PC-9 (cell line): ENCODE data around the gene KCNK4.

ENCODE experiments used
- EZH2 ChIP-seq: fragments of 200-600 bp; sonication (generic); IDR thresholded peaks from 2 replicates; pipeline ENCODE4 v1.8.0; 2017; ENCODE audit warnings: antibody characterized with exemption, low read depth
- TF ChIP-seq, protein P1 (sequence below): fragments of 200-600 bp; sonication (generic); conservative IDR thresholded peaks from 2 replicates; pipeline ENCODE4 v1.6.1; 2017; ENCODE audit warnings: mixed run types, antibody characterized with exemption, mild to moderate bottlenecking, moderate library complexity

DNA sequence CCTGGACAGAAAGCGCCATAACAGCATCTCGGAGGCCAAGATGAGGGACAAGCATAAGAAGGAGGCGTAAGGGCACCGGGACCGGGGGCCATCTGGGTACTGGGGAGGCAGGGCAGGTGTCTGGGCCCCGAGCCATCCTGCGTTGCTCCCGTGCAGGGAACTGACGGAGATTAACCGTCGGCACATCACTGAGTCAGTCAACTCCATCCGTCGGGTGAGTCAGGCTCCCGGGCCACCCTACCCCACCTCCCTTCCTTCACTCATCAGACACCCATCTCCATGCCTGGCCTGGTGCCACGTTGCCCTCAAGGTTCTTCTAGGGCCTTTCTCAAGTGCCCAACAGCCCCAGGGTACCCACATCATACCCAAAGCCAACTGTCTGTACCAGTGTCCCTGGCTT is 24.8 kb upstream of the KCNK4 start:
- TF ChIP-seq, protein P1, sequence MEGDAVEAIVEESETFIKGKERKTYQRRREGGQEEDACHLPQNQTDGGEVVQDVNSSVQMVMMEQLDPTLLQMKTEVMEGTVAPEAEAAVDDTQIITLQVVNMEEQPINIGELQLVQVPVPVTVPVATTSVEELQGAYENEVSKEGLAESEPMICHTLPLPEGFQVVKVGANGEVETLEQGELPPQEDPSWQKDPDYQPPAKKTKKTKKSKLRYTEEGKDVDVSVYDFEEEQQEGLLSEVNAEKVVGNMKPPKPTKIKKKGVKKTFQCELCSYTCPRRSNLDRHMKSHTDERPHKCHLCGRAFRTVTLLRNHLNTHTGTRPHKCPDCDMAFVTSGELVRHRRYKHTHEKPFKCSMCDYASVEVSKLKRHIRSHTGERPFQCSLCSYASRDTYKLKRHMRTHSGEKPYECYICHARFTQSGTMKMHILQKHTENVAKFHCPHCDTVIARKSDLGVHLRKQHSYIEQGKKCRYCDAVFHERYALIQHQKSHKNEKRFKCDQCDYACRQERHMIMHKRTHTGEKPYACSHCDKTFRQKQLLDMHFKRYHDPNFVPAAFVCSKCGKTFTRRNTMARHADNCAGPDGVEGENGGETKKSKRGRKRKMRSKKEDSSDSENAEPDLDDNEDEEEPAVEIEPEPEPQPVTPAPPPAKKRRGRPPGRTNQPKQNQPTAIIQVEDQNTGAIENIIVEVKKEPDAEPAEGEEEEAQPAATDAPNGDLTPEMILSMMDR, result no peak
- TF ChIP-seq EZH2, result no peak
